ENCODE measurements around the gene EPX. TPM values are rescaled to one million over a fixed set of nuclear protein-coding genes. Genes with fewer than 3 reads are reported as not detected.

Gene EPX
- total and polyA plus RNA-seq, 2 of the 4 experiments (the other 2 are of a cell fraction), result not detected

DNA sequence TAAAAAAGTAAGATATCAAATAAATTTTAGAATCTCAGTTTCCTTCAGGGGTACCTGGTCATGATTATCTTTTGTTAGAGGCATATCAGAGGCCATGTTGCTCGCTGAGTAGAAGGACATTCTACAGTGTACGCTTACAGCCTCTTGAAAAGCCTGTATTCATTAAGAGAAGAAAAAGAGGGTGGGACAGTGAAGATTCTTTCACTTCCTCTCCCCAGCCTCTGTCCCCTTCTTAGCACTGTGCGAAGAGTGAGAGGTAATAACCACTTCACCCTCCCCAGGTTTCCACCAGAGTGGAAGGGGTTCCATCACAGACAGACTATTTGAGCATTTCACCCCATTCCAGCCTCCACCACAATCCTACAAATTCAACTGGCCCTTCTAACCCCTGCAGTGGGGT lies 41.0 kb downstream of the EPX start:
- CTCF ChIA-PET, result no interaction called here
- no peak overlapping the region for H2AK5ac ChIP-seq (ENCODE audit: low read depth, low read length)
- intact Hi-C loops (cut with micrococcal nuclease), result no loop called here

More for the DNA sequence above, 41.0 kb downstream of the EPX start:
- DNase-seq, result no peak
- Histone ChIP-seq H4K5ac (ENCODE audit: low read depth, low read length) (no peak overlapping the region), H3K4me3 (ENCODE audit: insufficient read depth, low read depth, low read length) (no peak overlapping the region), H4K91ac (ENCODE audit: insufficient read depth, low read depth, low read length) (no peak overlapping the region), H3K9ac (ENCODE audit: low read depth, low read length) (no peak overlapping the region), H3K9me1 (ENCODE audit: insufficient read depth, low read length) (no peaks in the 10 kb centered on the region), H3K18ac (ENCODE audit: low read depth, low read length) (no peak overlapping the region), H2BK5ac (ENCODE audit: low read depth, low read length, poor library complexity, severe bottlenecking) (no peak overlapping the region), H3K27ac (ENCODE audit: insufficient read depth, low read length) (no peak overlapping the region), H2AFZ (replicated peaks; ENCODE audit: low read length, poor library complexity) (no peak overlapping the region), H2BK120ac (ENCODE audit: low read depth, low read length) (no peak overlapping the region), H3K4me2 (ENCODE audit: low read depth, low read length) (no peak overlapping the region), H3K23ac (ENCODE audit: low read depth, low read length) (no peak overlapping the region), H3K36me3 (ENCODE audit: control insufficient read depth, insufficient read depth, low read length) (no peaks in the 10 kb centered on the region), H4K8ac (ENCODE audit: low read depth in 2 of 2, low read length in 2 of 2) (no peak overlapping the region), H2BK20ac (ENCODE audit: low read depth, low read length) (no peak overlapping the region), H3K27me3 (ENCODE audit: control insufficient read depth, insufficient read depth, low read length) (peaks cover 16% of the 10 kb centered on the region), H3K14ac (replicated peaks; ENCODE audit: low read depth, low read length) (no peak overlapping the region), H3K79me1 (ENCODE audit: low read depth in 1 of 2, low read length in 2 of 2) (no peaks in the 10 kb centered on the region), H4K20me1 (ENCODE audit: insufficient read depth, low read length) (no peaks in the 10 kb centered on the region), H2BK15ac (ENCODE audit: low read depth, low read length) (no peak overlapping the region), H2AK9ac (replicated peaks; ENCODE audit: low read depth, low read length, poor library complexity) (no peak overlapping the region), H3K56ac (ENCODE audit: extremely low read depth, insufficient read depth, low read length) (no peak overlapping the region), H3K9me3 (ENCODE audit: control insufficient read depth, insufficient read depth, low read length) (no peaks in the 10 kb centered on the region), H3K4ac (ENCODE audit: low read depth, low read length) (no peak overlapping the region), H3K4me1 (ENCODE audit: control insufficient read depth, insufficient read depth, low read length) (no peaks in the 10 kb centered on the region)
- in situ Hi-C loops (cut with MboI; ENCODE audit: low sequenced_read_pairs) (no loop called here), dilution Hi-C loops (cut with HindIII; ENCODE audit: low sequenced_read_pairs, unreplicated experiment) (no loop called here)
- no CpG with 5 or more reads among the region's 3 CpGs for WGBS, 2 experiments (ENCODE audit: extremely low coverage in 2 of 2, insufficient read length in 1 of 2)
- POLR2A ChIA-PET (ENCODE audit: unreplicated experiment), result no interaction called here
- BruUV-seq (replicated peaks), result no TSS peak
- ATAC-seq (ENCODE audit: low read depth), result no peak
- no peak for TF ChIP-seq BHLHE40 (IDR thresholded peaks at IDR 0.05; ENCODE audit: low read depth, low read length)
- no peak for TF ChIP-seq NFE2L2 (IDR thresholded peaks at IDR 0.05; ENCODE audit: low read depth, low read length)
- TF ChIP-seq FOS (IDR thresholded peaks at IDR 0.05; ENCODE audit: low read depth, low read length), result no peak
- no peak for TF ChIP-seq MAZ (IDR thresholded peaks at IDR 0.05; ENCODE audit: borderline replicate concordance, low read depth, low read length)
- TF ChIP-seq CEBPB (IDR thresholded peaks at IDR 0.05; ENCODE audit: low read depth, low read length), result no peak
